Activated T-cell treated with anti-CD3 and anti-CD28 coated beads for 48 hours (primary cell): Measurements from ENCODE around the gene NRP2.

Source experiments
- DNase-seq: peaks from one replicate; pipeline ENCODE4 v3.0.0-alpha.2; 2020; ENCODE audit warnings: low read depth

The NRP2 gene

DNA sequence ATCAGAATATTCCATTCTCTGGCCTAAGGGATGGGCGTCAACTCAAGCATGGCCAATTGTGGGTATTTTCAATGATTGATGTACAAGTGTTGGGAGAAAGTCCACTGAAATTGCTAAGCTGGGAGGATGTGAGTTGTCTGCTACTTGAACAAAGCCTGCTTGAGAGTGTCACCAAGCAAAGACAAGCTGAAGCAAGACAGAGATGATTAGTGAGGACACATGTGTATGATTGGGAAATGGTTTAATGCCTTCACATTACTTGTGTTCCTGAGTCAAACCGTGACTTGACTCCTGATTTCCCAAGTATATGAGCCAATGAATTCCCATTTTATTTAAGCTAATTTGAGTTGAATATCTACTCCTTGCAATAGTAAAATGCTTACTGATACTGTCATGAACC is 23.7 kb upstream of the NRP2 start:
- no peak for DNase-seq

DNA sequence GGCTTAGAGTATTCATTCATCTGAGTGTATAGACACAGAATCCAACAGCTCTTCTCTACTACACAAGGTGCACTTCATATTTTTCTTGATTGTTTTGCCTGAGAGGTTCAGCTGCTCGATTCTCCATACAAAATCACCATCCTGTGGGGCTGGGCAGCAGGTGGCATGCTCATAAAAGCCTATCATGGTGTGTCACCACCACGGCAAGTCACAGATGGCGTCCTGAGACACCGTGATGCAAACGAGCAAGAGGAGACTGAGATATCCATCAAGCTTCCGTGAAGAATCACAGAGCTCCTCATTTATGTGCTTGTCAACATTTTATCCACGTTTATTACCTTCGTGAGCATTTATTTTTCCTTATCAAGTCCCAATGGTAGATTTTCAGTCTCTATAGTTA is 22.4 kb upstream of the NRP2 start:
- DNase-seq: no peak

DNA sequence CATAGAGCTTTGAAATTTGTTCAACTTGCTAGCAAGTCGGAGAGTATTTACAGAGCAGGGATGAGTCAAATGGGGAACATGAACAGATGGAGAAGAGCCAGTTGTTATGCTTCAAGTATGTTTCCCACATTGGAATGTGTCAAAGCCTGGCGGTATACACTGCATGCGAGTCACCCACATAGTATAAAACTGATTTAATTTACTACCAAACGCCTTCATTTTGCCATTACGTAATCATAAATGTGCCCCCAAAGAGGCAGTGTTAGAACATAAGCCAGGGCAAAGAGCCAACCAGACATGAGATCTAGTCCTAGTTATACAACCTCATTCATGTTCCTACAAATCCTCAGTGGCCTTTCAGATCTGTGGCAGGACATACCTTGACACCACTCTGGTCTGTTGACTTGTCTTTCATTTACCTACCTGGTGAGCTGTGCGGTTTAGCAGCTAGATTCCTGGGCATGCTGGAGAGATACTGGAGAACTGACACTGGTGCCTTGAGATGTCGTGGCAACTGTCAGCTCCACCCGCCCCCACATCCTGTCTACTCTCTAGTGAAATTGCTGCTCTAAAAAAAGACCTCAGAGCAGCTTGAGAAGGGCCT is 21.7 kb upstream of the NRP2 start:
- no peak for DNase-seq

DNA sequence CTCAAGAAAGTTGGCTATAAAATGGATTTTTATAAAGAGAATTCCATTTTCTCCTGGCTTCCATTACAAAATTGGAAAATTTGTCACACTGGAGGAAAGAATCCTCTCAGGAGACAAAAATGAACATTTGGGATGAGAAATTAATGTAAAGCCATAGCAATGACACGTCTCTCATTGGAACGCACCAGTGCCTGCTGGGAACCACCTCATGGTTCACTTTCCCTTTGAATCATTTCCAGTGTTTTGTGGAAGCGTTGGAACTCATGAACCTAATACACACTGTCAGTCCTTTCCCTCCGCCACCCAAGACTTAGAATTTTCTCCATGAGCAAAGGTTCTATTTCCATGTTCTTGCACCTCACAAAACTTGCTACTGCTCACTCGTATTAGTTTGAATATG is 21.0 kb upstream of the NRP2 start:
- no peak for DNase-seq

DNA sequence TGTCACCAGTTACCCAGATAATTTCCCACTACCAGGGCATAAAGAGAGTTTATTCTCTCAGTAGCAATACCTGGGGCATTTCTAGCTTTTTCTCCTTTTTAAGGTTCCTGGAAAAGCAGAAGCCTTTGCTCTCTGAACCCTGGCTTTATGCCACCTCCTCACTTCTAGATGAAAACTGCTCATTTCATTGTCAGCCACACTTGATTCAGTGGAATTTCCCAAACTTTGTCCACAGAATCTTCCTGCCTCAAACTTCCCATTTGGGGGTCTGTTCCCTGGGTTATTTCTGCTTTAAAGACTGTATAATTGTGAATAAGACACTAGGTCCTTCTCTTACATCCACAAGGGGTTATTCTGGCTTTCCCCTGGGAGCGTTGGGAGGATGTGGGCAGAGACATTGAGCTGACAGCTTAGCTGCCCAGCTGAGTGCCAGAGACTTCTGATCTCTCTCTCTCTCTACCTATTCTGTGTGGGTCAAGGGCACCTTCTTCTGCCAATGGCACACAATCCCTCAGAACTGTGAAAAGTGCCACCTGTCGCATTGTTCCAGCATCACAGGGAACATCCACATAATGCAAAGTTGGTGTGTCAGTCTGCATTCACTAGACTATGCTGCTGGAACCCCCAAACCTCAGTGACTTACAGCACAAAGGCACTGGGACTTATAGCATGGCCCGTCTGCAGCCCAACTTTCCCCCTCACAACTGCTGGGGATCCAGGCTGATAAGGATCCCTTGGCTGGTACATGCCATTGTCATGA is 19.9 kb upstream of the NRP2 start:
- DNase-seq: no peak

DNA sequence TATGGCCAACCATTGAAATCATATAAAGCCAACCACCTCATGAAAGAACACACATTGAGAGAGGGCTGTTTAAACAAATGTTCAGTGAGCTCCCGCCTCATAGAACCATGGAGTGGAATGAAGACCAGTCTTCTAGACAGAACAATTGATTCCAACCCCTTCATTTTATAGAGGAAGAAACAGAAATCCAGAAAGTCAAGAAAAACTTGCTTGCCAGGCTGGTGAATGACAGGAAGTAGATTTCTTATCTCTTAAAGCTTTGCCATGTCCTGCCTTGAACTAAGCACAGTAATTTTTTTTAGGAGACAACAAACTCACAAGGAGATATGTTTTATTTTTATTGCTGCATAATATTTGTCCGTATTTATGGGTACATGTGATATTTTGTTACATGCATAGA is 16.5 kb upstream of the NRP2 start:
- no peak for DNase-seq

DNA sequence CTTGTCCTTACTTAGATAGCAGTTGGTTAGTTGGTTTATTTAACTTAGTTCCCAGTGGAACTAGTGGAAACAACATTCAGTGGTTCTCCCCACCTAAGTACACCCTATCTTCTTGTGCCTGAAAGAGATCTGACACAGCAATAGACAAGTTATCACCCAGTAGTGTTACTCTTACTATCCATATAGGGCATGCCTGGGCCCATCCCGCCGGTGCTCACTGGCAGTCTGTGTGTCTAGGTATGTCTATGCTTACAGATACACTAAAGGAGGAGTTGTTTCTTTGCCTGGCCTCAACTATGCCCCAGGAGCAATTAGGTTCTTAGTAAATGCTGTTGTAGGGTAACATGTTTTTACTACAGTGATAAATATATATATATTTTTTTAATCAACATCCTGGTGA is 12.0 kb upstream of the NRP2 start:
- no peak for DNase-seq

DNA sequence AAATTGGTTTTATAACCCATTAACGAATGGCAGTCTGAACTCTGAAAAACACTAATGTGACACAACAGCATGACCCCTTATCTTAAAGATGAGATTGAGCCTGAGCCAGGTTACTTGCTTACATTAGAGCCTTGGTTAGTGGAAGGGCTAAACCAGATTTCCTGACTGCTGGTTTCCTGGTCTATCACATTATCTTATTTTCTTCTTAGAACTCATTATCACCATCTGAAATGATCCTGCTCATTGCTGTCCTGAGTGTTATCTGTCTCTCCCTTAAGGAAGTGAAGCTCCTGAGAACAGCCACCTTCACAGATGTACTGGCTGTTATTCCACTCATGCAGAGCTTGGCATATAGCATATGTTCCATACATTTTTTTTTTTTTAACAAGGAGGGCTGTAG is 9.0 kb upstream of the NRP2 start:
- DNase-seq: no peak

DNA sequence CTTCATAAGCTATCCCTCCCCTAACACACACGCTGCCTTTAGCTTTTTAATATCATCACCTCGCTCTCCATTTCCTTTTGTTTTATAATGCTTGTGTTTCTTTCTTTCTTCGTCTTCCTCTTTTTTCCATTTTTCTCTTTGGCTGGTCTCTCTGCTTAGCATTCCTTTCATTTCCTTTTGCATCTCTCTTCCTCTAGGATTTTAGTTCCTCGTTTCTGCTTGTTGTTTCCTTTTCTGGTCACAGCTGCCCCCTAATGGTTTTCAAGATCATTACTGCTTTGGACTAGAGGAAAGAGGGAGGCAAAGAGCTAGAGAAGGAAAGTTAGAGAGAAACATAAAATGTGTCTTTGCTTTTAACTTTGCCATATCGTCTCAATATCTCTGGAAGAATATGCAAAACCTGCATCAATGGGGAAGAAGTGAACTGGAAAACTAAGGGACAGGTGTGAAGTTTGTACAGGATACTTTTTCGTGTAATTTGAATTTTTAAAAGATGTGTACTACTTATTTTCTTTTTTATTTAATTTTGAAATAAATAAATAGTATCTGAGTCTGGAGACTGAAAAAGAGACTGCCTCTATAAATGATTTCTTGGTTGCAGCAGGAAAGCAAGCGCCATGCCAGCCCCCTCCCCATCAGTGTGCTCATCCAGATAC is 6.3 kb upstream of the NRP2 start:
- DNase-seq: no peak

DNA sequence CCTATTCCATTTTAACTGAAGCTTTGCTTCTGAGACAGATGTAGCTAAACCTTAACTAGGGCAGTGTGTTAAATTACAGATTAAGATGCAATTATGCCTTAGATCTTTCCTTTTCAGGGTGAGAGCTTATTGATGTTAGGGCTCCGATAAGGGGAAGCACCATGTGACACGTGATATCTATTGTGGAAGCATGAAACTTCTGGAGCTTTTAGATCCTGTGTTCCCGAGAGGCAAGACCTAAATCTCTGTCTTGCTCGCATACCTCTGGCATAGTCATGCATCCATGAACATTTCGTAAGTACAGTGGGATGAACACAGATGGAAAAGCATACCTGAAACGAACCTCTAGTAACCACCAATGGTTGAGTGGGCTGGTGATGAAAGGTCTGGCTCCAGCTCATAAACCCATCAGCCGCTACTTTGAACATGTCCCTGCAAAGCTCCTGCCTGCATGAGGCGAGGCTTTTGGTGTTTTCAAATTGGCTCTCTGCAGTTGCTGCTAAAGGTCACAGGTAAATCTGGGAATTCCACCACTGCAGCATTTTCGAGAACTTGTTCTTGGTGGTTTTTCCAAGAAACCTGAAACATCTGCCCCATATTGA is 3.7 kb upstream of the NRP2 start:
- no peak for DNase-seq

DNA sequence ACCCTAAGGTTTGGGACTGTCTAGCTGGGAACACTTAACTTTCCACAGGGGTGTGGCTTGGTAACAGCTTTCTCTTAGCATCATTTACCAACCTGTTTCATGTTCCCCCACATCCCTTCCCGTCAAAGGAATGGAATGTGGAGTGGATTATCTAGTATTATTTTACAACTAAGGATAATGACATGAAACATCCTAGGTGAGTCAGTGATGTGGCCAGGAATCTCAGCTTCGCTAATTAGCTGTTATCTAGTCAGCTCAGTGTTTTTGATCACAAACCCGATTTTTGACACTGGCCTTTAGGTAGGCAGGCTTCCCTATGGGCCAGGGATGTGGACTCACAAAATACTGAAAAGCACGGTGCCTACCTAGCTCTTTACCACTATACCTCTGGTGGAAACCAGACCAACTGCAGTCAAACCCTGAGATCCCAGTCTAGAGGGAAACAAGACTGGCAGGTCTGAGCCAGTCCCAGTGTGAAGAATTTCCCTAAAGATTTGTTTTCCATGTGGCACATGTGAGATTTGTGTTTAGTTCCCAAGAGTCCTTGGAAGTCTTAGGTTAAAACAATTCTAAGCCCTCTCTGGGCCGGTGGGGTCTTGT is 2.8 kb upstream of the NRP2 start:
- no peak for DNase-seq

DNA sequence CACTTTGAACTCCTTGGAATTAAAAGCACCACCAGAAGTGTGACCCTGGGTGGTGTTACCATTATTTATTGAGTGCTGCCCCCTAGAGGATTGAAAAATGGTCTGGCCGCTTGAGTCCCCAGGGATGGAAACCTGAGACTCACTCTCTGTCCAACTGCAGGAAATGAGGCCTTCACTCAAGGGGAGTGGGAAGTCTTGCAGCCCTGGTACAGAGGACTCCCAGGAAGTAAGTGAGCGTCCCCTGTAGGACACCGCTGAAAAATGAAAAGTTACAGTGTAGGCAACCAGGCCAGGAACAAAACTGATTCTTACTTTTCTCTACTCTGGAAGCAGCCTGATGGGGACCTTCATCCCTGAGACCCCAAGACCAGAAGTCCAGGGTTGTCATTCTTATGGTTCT is 2.2 kb upstream of the NRP2 start:
- DNase-seq: peak; percentile 27

DNA sequence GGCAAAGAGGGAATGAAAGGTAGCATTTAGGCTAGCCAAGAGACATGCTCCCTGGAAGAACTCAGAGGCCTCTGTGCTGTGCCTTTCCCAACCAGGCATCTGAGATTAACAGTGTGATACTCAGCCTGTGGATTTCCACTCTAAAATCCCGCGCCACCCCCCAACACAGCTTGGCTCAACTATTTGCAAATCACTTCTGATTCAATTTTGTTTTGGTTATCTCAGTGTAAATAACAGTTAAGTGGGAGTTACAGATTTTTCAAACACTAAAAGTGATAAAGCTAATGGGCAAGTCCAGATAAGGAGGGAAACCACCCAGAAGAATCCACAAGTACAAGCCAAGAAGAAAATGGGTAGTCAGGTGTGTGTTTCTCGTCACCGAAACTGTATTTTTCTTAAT is 1.4 kb upstream of the NRP2 start:
- DNase-seq: no peak

DNA sequence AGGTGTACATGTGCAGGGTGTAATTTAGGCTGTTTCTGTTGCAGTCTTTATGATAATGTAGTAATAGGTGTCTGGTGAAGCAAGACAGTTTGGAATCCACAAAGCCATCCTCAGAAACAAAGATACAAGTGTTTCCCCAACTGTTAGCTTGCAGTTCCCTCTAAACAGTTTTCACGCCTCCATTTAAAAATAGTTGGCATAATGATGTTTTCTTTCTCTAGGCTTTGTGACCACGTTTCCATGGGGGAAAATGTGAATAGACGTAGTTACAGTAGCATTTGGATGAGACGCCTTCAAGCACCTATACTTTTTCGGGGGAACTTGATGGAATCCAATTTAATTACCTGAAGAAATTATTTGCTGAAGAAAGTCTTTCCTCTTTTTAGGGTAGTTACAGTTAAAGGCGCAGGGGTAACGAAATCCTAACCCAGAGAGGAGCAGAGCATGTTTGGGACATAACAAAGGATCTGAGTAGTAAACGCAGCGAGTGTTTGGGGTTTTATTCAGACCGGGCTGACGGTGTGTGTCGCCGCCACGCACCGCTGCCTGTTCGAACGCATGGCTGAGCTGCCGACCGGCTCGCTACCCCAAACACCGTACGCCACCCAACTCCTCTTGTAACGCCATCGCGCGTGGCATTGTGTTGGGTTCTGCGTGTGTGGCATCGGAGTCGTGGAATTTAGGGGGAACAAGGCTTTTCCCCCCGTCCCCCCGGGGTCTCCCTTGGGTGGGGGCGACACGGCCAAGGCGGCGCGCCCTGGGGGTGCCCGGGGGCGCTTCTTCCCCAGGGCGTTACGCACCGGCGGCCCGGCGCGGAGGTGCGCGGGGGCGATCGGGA is 681 bp upstream of the NRP2 start:
- no peak for DNase-seq

DNA sequence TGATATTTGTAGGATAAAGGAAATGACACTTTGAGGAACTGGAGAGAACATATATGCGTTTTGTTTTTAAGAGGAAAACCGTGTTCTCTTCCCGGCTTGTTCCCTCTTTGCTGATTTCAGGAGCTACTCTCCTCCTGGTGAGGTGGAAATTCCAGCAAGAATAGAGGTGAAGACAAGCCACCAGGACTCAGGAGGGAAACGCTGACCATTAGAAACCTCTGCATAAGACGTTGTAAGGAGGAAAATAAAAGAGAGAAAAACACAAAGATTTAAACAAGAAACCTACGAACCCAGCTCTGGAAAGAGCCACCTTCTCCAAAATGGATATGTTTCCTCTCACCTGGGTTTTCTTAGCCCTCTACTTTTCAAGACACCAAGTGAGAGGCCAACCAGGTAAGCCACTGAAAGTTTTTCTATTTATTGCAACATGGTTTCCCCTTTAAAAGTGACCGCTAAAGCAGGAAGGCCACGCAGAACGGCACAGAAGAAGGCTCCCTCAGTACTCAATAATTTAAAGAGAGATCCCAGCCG is 735 bp downstream of the NRP2 start:
- DNase-seq: no peak

DNA sequence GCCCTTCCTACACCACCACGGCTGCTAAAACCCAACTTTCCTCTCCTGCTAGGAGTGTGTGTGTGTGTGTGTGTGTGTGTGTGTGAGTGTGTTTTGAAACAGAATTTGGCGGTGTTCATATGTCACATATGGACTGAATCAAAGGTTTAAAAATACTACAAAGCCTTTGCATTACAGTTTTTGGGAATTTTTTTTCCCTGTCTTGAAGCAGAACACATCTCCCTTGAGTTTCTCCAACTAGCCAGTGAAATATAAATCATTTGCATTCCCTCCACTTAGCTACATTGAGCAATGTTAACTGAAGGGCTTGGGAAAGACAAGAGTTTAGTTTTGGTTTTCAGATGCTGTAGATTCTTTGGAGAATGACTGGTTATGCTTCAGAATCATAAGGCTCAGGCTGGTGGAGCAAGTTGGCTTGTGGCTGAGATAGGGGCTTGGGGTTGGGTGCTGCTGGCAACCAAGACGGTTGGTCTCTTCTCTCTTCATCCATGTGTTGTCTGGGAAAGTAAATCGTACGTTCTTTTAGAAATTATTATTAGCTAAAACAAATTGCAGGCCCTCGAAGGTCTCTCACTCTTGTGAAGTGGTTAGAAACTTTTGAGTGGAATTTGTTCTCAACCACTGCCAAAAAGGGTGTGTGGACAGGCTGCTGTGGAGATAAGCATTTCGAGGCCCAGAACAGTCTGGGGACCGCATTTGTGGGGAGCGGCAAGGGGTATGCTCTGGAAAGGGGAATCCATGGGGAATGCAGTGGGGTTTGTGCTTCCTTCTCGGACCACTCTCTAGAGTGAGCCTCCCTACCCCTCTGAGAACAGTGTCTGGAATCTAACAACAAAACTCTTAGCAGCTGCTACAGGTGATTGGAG is 1.4 kb downstream of the NRP2 start:
- DNase-seq: no peak

DNA sequence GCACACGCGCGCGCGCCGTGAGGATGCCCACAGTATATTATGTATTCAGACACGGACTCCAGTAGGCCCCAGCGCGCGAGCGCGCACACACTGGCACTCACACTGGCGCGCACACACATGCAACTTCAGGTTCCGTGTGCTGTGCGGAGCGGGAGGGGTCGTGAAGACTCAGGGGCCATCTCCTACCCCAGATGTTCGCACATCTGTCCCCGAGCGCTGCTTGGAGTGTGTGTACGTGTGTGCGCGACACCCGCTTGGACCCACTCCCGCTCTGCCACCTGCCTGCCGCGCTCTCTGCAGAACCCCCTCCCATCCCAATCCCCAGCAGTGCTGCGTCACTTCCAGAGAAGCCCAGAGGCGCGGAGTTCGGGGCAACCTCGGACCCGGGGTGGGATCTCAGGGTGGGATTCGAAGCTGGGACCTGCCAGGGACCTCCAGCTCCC is 2.6 kb downstream of the NRP2 start:
- DNase-seq: no peak

DNA sequence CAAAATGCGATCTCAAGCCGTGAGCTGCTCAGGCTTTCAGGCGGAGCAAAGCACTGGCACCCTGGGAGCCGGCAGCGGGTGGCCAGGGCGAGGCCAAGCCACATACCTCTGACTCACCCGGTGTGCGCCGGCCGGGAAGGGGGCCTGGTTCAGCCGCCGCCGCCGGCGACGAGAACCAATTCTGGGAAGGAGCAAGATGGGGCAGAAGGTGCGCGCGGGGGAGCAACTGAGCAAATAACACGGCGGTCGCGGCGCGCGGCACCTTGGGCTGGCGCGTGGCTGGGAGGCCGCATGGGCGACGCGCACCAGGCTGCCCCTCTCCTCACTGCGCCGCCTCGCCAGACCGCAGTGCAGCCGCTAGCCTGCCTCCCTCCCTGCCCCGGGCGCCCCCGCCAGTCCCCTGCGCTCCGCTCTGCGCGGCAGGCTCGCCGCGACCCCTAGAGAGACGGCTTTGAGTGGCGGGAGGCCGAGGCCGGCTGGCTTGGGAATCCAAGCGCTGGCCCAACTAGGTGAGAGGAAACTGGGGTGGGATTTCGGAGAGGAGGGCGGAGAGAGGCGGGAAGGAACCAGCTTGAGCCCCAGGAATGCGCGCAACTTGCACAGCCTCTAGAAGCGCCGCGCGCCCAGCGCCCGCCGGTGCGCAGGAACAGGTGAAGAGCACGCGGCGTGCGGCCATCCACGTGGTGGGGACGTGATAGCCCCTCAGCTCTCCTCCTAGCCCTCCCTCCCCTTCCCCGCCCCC is 3.2 kb downstream of the NRP2 start:
- DNase-seq: no peak

DNA sequence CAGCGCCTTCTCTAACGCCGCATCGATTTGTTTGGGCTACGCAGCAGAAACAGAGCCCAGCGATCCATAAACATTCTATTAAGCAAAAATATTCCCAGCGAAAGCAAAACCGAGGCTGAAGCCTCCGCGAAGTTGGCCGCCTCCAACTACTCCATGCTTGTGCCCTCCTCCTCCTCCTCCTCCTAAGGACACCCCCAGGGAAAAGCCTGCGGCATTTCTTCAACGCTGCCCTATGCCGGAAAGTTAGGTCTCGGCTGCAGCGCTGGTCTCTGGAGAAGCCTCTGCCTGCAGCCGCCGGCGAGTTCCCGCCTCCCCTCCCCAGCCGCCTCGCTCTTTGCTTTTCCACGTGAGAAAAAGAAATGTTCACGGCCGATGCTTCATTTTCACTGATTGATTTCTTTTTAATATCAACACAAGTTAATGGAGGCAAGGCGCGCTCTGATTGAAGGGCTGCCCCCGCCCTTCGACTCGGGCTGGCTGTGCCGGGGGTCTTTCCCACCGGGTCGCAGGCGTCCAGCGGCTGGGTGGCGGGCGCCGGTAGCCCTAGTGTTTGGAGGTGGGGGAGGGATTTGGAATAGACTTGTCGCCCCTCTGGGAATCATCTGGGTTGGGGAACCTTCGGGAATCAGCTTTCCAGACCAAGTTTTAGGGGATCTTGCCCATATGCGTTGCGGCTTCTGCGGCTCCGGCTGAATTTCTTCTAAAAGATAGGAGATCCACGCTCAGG is 3.9 kb downstream of the NRP2 start:
- DNase-seq: no peak
